Kasumi-1 (cell line): ENCODE data around the gene OR2L8.
A peak's percentile ranks its signal among the peaks of the same experiment; 100 is the strongest.

ENCODE experiments used
- DNase-seq, 2 experiments: peaks; one replicate each; lab custom pipeline; 2025; lab: John Stamatoyannopoulos, UW

The OR2L8 gene, protein sequence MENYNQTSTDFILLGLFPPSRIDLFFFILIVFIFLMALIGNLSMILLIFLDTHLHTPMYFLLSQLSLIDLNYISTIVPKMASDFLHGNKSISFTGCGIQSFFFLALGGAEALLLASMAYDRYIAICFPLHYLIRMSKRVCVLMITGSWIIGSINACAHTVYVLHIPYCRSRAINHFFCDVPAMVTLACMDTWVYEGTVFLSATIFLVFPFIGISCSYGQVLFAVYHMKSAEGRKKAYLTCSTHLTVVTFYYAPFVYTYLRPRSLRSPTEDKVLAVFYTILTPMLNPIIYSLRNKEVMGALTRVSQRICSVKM

GRCh38 chr1:247948558-247948957 lies at the start of gene OR2L8:
Gene OR2L8, plus strand, starts transcription at chr1:247948858. Its CDS starts 0 bp downstream, at chr1:247948858.
- DNase-seq = no peak

GRCh38 chr1:247904122-247904521 lies 44.5 kb upstream of the OR2L8 start:
- no peak for DNase-seq

DNA sequence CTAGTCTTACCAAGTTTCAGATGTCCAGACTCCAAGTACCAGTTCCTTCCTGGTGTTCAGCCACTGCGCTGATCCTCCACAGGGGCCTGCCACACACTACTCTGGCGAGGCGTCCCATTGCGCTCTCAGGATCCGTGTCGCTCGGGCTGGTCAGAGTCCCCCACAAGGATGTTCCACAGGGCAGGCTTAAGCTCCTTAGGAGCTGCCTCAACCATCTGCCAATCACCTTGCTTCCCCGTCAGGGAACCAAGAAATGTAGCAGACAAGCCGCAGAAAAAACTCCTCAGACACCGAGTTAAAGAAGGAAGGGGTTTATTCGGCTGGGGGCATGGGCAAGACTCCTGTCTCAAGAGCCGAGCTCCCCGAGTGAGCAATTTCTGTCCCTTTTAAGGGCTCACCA lies 43.5 kb upstream of the OR2L8 start:
- no peak for DNase-seq

DNA sequence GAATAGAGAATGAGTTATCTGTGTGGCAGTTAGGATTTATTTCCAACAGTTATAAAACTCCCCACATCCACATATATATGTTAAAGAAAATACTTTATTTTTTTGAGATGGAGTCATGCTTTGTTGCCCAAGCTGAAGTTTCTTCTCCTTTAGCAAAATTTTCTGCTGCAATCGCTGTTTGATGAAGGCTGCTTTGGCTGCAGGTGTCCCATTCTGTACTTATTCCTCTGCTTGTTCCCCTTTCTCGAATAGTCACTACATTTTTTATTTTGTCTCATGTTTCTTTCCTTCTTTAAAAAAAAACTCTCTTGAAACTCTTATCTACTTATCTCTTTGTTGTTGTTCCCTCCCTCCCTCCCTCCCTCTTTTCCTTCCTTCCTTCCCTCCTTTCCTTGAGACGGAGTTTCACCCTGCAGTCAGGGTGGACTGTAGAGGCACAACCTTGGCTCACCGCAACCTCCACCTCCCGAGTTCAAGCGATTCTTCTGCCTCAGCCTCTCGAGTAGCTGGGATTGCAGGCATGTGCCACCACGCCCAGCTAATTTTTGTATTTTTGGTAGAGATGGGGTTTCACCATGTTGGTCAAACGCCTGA lies 42.7 kb upstream of the OR2L8 start:
- DNase-seq = no peak

DNA sequence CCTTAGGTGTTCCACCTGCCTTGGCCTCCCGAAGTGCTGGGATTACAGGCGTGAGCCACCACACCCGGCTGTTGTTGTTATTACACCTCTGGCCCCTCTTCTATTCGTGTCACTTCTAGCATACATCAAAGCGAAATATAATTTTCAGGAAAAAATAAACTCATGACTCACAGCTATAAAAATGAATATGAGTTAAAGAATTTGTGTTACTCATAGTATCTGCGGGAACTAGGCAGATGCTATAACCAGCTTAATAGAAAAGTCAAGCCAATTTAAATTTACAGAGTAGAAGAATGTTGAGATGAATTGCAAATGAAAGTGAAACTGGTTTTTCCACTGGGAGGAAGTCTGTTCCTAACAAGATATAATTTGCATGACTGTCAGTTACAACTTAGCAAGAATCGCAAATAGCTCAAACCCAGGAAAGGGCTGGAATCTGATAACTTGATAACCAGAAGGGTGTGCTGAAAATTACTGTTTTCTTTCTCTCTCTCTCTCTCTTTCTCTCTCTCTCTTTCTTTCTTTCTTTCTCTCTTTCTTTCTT lies 42.1 kb upstream of the OR2L8 start:
- DNase-seq = peak; percentile 40 to 45

GRCh38 chr1:247908766-247909165 lies 39.9 kb upstream of the OR2L8 start:
- DNase-seq = no peak

GRCh38 chr1:247913786-247914185 lies 34.9 kb upstream of the OR2L8 start:
- DNase-seq = no peak

DNA sequence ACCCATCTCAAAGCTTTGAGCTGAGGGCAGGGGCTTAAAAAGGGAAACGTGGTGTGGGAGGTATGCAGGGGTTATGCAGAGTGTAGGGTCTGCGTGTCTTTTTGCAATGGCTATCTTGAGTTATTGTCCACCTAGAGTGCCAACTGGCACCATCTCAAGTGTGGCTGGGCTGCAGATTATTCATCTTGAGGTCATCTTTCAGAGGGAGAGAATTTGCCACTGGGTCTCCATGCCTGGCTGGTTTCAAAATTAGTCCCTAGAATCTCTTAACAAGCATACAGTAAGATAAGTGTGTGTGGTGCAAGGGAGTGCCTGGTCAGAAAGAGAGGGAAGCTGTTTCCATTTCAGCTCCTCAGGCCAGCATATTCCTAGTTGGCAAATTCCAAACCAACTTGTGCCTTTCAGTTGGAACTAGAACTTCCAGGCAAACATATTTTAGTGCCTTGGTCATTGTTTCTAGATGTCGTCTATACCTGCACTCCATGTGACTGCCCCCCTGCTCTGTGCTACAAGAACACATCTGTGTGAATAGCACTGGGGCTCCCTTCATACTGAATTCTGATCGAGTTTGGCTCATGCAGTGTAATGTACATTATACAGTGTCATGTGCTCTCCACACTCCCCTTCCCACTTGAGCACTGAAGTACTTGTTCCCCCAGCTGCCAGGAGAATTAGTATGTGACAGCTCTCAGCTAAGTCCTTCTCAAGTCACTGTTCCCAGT lies 33.6 kb upstream of the OR2L8 start:
- no peak for DNase-seq

- DNase-seq = no peak
Observed at GRCh38 chr1:247919952-247920351, 28.7 kb upstream of the OR2L8 start, which contains the start of gene OR2T8. Gene OR2T8, plus strand, starts transcription at chr1:247920252. Its CDS starts 766 bp downstream, at chr1:247921018.

- DNase-seq = no peak
Observed at GRCh38 chr1:247923941-247924340, 24.7 kb upstream of the OR2L8 start.

GRCh38 chr1:247924868-247925267 lies 23.8 kb upstream of the OR2L8 start, which contains the start of gene OR2AJ1:
Gene OR2AJ1, plus strand, starts transcription at chr1:247924889. Its CDS starts 8,880 bp downstream, at chr1:247933769.
- no peak for DNase-seq

DNA sequence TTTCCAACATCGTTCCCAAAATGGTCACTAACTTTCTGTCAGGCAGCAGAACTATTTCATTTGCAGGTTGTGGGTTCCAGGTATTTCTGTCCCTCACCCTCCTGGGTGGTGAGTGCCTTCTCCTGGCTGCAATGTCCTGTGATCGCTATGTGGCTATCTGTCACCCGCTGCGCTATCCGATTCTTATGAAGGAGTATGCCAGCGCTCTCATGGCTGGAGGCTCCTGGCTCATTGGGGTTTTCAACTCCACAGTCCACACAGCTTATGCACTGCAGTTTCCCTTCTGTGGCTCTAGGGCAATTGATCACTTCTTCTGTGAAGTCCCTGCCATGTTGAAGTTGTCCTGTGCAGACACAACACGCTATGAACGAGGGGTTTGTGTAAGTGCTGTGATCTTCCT lies 14.7 kb upstream of the OR2L8 start:
- DNase-seq = no peak

- no peak for DNase-seq
Observed at GRCh38 chr1:247935781-247936180, 12.9 kb upstream of the OR2L8 start.

DNA sequence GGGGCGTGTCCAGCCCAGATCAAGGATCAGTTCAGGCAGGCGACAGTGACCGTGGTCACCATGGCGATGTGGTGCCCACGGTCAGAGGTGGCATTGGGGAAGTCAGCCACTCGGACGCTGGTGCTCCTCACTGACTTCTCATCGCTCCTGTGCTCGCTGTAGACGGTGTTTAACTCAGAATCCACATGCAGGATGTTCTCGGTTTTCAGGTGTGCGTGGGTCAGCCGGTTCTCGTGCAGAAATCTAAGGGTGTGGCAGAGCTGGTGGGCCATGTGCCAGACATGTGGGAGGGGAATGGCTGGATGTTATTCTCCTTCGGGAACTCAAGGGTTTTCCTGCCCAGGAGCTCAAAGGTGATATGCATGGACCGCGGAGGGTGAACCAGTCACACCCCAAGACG lies 12.2 kb upstream of the OR2L8 start:
- no peak for DNase-seq

GRCh38 chr1:247936965-247937734 lies 11.5 kb upstream of the OR2L8 start:
- DNase-seq = peak; percentile 90 to 91

DNA sequence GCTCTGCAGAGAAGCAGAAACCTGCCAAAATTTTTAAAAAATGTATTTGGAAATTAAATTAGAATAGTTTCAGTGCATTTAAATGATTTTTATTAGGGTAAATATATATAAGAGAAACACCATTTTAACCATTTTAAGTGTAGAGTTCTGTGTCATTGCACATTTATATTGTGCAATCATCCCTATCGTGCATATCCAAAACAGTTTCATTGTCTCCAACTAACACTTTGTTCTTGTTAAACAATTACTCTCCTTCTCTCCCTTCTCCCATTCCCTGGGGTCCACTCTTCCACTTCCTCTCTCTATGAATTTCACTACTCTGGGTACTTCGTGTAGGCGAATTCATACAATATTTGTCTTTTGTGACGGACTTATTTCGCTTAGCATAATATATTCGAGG lies 6.0 kb upstream of the OR2L8 start:
- DNase-seq = no peak

DNA sequence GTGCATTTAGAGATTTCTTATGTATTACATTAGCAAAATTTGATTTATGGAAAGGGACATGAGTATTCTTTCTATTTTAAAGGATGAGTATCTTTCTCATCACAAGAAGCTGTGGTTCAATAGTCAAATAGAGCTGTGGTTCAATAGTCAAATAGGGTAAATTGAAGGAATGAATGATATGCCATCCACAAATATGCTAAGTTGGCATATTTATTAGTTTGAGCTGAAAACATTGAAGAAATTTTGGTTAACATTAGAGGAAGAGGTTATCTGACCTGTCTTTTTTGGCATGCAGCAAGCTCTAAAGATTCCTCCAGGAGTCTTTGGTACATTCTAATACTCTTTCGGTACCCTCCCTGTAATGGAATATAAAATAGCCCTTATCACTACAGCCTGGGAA lies 4.8 kb downstream of the OR2L8 start:
- DNase-seq = no peak

DNA sequence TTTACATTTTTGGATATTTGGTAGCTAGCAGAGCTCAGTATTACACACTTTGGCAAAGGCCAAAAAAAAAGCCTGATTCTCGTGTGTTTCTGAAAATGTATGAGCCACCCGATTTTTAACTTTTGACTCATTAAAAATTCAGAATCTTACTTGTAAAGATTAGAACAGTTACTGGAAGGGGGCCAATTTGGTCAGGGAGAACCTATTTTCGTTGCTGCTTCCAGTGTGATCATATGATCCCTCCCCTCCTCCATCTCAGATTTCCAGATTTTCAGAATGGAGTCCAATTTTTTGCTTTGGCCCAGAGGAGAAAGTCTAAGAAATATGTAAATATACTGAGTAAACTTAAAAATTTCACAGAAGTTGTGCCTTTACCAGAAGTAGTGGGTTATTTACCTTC lies 13.1 kb downstream of the OR2L8 start:
- no peak for DNase-seq

DNA sequence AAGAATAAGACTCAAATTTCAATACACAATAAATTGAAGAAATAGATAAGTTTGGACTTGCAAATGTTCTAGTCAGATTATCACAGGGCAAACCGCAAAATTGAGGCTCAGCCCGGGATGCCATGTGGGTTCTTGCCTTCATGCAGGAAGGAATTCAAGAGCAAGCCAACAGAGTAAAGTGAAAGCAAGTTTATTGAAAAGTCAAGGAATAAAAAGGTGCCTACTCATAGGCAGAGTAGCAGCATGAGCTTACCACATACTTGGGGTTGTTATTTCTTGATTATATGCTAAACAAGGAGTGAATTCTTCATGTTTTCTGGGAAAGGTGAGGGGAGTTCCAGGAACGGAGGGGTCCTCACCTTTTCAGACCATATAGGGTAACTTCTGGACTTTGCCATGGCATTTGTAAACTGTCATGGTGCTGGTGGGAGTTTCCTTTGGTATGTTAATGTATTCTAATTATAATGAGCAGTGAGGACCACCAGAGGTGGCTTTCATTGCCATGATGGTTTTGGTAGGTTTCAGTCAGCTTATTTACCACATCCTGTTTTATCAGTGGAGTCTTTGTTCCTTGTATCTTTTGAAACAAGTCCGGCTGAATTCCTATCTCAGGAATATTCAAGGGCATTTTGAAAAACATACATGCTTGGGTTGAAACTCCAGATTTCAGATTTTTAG lies 14.4 kb downstream of the OR2L8 start:
- no peak for DNase-seq

- DNase-seq = no peak
Observed at GRCh38 chr1:247964933-247965332, 16.3 kb downstream of the OR2L8 start, which contains the start of gene OR2AK2. Gene OR2AK2, plus strand, starts transcription at chr1:247965233. Its CDS starts 144 bp downstream, at chr1:247965377.

DNA sequence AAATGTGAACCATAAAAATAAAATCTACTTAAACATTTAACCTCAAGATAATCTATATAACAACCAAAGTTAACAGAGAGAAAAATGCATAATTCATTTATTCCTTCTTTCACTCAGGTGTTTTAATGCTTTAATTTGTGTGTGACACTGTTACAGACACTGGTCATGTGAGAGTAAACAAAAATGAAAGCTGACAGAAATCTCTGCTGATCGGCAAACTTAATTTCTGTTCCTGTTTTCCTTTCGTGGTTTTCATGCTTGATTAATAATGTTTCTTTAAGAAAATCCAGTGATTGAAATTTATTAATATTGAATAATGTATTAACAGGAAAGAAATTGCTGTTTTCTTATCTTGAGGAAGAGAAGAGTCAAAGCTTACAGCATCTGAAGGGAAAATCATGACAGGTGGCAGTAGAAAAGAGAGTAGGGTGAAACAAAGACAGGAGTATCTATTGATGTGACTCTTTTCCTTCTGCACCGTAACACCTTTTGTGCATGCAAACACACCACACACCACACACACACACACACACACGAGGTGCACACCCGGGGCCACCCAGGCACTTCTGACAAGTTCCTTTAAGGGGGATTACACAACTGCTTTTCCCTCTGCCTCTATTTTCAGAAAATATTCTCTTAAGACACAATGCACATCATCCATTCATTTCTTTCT lies 18.0 kb downstream of the OR2L8 start:
- no peak for DNase-seq
